A172 (cell line): Measurements from ENCODE around the gene SRD5A3. TPM values are rescaled to one million over a fixed set of nuclear protein-coding genes. Genes with fewer than 3 reads are reported as not detected.

Source experiments
- DNase-seq: peaks from one replicate; pipeline ENCODE4 v3.0.0-alpha.2; 2015; ENCODE audit warnings: low spot score
- total RNA-seq: library from RNA; depleted of rRNA; stranded (reverse); fragments of >200 nt; shearing (Covaris generic); gene quantifications from 2 replicates; pipeline ENCODE4 v1.2.3, GENCODE V29; 2014; rRNA removed

The SRD5A3 gene
- total RNA-seq = 8.4 and 18.4 TPM in 2 replicates

- peak; percentile 61 for DNase-seq
Measured at GRCh38 chr4:55345980-55346850, at the start of gene SRD5A3. Gene SRD5A3 (plus strand): TSS chr4:55346242. CDS start chr4:55346337, 95 bp downstream.

GRCh38 chr4:55297346-55297745 is 48.7 kb upstream of the SRD5A3 start:
- peak; percentile 57 for DNase-seq

GRCh38 chr4:55303760-55304165 is 42.3 kb upstream of the SRD5A3 start:
- DNase-seq = peak; percentile 55

GRCh38 chr4:55304303-55304702 is 41.7 kb upstream of the SRD5A3 start:
- no peak for DNase-seq

- no peak for DNase-seq
Measured at GRCh38 chr4:55308071-55308470, 38.0 kb upstream of the SRD5A3 start.

- DNase-seq = no peak
Measured at GRCh38 chr4:55311792-55312488, 34.1 kb upstream of the SRD5A3 start.

GRCh38 chr4:55312489-55313101 is 33.4 kb upstream of the SRD5A3 start:
- peak; percentile 49 for DNase-seq

GRCh38 chr4:55314141-55314820 is 31.8 kb upstream of the SRD5A3 start:
- DNase-seq = no peak

- DNase-seq = no peak
Measured at GRCh38 chr4:55318175-55319129, 27.6 kb upstream of the SRD5A3 start.

- DNase-seq = peak; percentile 66
Measured at GRCh38 chr4:55321707-55322264, 24.3 kb upstream of the SRD5A3 start.

GRCh38 chr4:55323375-55323774 is 22.7 kb upstream of the SRD5A3 start:
- no peak for DNase-seq

GRCh38 chr4:55326629-55327028 is 19.4 kb upstream of the SRD5A3 start:
- no peak for DNase-seq

- no peak for DNase-seq
Measured at GRCh38 chr4:55329012-55329411, 17.0 kb upstream of the SRD5A3 start.

GRCh38 chr4:55330241-55330640 is 15.8 kb upstream of the SRD5A3 start:
- no peak for DNase-seq

GRCh38 chr4:55336138-55337034 is 9.7 kb upstream of the SRD5A3 start:
- no peak for DNase-seq

- DNase-seq = no peak
Measured at GRCh38 chr4:55337944-55338343, 8.1 kb upstream of the SRD5A3 start.

GRCh38 chr4:55338486-55338885 is 7.6 kb upstream of the SRD5A3 start:
- DNase-seq = no peak

GRCh38 chr4:55340266-55340665 is 5.8 kb upstream of the SRD5A3 start:
- DNase-seq = no peak

GRCh38 chr4:55343887-55344286 is 2.2 kb upstream of the SRD5A3 start:
- no peak for DNase-seq
